Eye (tissue), 1 donor: ENCODE measurements around the gene LYRM4.
A peak's percentile ranks its signal among the peaks of the same experiment; 100 is the strongest.

Experiments used
- DNase-seq: peaks from one replicate; pipeline ENCODE4 v3.0.0-alpha.2; 2015

LYRM4 gene

DNA sequence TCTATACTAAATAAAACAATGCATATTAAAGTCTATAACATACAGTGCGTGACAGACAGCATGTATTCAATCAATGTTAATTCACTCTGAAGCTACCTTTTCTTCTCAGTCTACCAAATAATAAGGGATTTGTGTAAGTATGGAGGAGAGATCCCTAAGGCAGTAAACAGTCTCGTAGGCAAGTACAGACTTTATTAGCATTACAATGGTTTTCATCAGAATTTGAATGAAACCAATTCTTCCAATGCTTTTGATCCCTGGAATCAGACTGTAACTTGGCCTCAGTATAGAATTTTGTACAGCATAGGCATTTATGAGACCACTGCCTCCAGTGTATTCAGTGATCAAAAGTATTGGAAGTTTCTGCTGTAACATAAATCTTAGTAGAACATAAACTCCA, 19.5 kb downstream of the LYRM4 start:
- DNase-seq = no peak

DNA sequence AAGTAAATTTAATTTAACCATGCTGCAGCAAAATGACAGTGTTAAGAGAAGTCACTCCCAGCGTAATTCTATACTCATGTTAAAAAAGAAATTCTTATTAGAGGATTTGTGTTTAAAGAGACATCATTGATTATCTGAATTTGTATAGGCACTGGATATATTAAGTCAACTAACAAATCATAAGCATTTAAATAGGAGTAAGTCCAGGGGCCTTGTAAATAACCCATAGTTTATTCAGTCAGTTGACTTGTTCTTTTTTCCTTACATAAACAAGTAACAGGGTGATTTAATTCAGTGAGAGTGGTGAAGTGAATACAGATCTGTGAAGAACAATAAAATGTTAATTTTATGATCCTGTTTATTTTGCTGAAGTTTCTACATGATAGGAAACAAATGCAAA, 22.4 kb downstream of the LYRM4 start:
- DNase-seq = no peak

DNA sequence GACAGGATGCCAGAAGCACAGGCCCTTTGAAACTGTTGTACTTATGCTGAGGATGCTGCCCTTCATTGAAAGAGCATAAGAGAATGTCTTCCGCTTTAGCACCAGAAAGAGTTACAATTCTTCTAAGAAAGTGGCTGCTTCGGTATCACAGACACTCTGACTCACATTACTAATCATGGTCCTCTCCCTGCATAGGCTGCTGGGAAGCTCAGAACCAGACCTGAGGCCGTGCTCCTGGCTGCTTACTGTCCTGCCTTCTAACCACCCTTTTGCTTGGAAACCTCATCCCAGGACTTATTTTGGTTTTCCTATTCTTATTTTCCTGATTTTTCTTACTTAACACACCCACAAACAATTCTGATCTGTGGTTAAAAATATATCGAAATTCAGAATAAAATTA, 22.9 kb downstream of the LYRM4 start:
- DNase-seq = no peak

DNA sequence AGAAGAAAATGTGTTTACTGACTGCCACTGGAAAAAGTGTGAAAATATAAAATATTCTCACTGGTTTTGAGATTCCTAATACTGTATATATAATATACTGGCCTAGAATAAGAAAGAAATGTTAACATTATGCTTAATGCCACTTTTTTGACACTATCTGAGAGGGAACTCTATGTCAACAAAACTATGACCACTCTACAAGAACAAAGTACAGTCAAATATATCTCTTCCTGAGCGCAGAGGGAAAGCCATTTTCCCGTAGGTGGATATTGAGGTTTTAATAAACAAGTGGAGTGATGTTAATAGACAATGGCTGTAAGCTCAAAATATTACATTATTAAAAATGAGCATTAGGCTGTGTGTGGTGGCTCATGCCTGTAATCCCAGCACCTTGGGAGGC, 24.9 kb downstream of the LYRM4 start:
- no peak for DNase-seq

DNA sequence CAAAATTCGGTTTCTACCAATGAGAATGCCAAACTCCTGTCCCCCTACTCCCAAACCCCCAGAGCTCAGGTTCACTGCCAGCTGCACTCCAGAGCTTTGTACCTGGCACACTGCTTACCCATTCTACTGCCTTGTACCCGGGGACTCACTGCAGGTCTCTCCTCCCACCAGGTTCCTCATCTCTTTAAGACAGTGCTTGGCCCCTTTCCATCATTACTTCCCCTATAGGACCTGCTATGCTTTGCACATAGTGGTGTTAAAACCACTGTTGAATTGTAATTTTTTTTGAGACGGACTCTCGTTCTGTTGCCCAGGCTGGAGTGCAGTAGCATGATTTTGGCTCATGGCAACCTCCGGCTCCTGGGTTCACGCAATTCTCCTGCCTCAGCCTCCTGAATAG, 25.9 kb downstream of the LYRM4 start:
- no peak for DNase-seq

DNA sequence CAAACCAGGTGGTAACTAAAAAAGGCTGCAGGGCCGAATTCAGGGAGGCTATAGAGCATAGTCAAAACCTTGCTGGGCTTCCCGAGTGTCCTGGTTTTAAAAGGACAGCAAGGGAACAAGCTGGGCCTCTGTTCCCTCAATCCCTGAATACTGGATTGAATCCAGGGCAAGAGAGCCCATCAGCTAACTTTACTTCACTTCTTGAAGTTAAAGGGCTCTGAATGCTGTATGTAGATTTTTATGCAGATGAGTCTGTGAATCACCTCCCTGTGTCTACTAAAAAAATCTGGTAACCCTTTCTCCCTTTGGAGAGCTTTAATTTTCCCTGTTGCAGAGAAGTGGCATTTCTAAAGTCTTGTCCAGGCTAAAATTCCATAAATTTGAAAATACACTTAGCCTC, 29.5 kb downstream of the LYRM4 start:
- no peak for DNase-seq

DNA sequence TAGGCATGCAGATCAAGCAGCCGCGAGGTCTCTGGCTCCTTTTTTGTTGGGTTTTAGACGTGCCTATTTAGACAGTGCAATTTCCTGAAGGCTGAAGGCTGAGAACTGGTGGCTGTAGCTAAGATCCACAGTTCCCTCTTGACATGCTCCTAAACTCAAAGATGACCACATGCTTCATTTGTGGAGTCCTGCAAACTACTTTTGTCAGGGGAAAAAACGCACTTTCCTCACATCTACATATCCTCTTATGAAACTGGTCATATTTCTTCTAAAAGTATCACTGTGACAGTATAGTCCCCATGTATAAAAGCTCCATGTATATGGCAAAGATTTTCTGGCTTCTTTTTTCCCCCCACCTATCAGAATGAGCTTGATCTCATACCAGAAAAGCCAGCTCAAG, 30.7 kb downstream of the LYRM4 start:
- DNase-seq = no peak

DNA sequence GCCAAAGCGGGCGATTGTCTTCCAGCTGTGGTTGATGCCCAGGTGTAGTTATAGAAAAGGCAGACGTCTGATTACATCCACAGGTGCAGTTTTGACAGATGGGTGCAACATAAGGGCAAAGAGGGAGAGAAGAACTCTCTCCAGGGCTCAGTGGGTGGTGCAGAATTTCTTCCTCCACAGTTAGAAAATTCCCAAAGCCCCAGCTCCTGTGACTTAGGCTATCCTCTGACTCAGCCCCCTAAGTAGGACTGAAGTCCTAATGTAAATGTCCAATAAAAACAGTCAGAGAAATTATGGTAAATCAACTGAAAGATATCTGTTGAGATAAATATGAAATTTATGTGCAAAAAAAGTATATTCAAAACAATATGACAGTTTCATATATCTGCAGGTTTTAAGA, 31.4 kb downstream of the LYRM4 start:
- DNase-seq = no peak

DNA sequence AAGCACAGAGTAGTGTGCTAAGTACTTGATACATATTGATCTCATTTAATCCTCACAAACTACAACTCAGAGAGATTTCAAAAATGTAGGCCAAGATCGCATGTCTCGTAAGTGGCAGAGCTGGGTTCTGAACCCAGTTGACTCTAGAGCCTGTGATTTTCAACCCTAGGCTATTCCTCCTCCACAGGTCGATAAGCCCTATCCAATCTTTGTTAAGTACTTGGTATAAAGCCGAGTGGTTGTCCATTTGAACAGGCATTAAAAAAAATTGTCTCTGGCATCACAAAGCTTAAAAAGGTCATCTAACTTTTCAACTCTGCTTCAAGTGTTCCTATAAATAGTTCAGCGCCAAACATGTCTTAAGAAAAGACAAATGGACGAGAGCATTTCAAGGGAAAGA, 37.4 kb downstream of the LYRM4 start:
- DNase-seq = no peak

DNA sequence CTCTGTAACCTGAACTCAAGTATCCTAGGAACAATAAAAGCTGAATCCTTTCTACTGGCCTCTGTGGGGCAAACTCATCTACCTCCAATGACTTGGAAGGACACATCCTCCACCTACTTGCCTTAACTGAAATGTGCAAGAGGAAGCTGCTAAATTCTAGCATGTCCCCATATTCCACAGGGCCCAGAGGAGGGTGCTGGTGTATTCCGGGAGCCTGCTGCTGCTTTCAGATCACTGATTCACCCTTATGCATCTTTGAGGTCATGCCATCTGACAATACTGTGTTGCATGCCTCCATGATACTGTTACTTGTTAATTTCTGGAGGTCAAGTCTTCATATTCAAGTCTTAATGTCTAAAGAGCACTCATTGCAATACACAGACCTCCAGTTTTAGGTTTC, 40.3 kb downstream of the LYRM4 start:
- DNase-seq = no peak

DNA sequence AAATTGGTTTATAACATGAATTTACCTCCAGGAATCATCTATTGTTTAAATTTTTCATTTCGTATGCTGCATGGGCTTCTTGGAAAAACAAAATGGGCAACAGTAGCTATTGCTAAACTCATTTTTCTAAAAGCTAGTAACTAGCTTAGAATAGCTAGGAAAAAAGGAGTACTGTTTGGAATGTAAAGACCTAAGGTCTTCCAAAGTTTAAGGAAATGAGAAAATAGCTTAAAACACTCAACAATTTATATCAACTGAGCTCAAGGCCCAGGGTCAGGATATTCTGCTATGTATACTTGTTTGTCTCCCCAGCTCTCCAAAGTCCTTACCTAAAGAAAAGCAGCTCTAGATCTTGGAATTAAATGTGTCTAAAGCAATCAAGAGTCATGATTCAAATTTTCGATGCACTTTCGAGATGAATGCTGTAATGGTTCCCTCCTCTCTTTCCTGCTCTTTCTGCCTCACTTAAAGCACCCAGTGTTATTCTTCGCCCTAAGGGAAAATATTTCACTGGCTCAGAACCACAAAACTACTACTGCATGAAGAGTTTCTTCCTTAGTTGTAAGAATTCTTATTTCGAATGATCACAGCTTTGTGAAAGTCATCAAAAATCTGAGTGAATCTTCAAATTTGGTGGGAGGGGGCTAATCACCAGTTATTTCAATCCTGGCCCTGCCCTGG, 41.6 kb downstream of the LYRM4 start:
- peak; percentile 19 for DNase-seq

DNA sequence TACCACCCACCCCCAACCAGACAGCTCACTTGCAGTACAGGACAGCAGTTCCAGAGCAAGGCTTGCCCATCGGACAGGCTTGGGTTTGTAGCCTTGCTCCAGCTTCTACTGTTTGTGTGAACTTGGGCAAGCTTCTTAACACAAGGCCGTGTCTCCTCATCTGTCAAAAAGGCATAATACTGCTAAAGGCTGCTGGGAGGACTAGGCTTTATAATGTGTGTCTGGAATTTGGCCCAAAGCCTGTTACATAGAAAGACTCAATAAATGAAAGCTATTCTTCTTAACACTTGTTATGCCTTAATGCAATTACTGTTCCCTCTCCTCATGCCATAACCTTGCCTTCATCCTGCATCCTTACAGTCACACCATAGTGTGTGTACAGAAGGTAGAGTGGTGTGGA, 43.4 kb downstream of the LYRM4 start:
- no peak for DNase-seq

DNA sequence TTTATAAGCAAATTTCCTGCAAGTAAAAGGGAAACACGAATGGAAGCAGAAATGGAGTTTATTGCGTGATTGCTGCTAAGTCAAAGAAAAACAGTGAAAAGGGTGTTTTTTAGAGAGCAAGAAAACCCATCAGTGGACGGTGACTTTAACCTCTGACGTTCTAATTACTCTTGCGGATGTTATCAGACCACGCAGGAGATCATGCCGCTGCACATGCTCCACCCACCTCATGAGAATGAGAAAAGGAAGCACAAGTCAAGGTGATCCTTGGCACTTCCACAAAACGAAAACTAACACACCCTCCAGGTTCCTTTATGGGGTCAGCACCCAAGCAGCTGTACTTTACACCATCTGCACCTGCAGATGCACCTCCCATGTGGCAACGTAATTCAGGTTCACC, 45.0 kb downstream of the LYRM4 start:
- DNase-seq = no peak

DNA sequence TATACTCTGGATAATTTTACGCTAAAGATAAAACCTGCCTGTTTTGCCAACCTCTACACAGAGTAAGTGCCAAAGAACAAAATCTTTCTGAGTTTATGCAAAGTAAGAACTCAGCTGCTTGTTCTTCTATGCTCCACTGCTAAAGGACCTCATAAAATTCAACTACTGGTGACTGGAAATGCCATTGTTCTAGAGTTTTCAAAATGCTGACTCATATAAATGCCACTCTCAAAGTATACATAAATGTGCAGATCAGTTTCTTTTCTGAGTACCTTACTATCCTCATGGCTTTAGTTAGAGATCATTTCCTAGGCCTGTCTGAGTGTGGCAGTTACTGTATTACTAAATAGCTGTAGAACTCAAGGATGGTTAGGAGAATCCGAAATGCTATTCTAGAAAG, 45.6 kb downstream of the LYRM4 start:
- no peak for DNase-seq

DNA sequence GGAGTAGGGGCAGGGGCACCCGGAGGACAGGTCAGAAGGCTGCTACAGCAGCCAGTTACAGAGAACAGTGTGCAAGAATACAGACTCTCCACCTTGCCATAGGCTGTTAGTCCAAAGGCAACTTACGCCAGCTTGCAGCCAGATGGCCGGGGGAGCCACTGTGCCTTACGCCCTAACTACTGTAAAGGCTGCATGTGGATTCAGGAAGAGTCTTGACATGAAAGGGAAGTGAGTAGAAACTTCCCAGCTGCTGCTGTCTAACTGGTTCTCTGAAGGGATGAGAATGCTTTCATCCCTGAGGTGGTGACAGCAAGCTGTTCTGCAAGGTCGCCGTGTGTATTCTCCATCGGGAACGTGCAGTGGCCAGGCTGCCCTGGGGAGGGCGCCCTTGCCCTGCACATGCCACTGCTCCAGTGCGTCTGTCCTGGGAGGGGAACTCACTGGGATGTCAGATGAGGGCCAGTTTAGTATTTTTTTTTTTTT, 46.1 kb downstream of the LYRM4 start:
- peak; percentile 68 for DNase-seq

DNA sequence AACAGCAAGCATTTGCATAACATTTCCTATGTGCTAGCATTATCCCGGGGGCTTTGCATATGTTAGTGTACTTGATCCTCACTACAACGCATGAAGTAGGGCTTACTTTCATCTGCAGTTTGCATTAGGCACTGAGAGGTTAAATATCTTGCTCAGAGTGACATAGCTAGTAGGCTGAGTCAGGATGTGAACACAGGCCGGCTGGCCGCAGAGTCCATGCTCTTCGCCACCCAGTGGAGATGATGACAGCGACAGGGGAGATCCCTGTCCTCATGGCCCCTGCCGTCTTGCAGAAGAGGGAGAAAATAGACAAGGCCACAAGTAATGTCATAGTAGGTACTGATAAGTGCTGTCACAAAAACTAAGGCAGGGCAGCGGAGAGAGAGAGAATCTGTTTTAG, 46.9 kb downstream of the LYRM4 start:
- DNase-seq = no peak

DNA sequence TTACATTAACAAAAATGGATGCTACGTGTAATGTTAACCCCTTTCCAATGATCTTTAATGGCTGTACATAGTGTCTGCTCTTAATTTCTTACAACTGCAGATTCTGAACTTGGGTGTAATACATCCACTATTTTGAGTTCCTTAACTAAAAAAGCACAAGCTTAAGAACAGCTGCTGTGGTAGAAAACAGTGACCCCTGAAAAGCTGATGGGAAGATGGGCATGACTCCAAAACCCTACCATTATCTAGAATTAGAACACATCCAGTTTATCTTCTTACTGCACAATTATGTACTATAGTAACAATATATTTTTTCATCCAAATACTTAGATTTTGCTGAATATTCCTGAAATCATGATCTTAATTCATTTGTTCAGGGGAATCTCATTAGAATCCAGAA, 49.3 kb downstream of the LYRM4 start:
- no peak for DNase-seq

DNA sequence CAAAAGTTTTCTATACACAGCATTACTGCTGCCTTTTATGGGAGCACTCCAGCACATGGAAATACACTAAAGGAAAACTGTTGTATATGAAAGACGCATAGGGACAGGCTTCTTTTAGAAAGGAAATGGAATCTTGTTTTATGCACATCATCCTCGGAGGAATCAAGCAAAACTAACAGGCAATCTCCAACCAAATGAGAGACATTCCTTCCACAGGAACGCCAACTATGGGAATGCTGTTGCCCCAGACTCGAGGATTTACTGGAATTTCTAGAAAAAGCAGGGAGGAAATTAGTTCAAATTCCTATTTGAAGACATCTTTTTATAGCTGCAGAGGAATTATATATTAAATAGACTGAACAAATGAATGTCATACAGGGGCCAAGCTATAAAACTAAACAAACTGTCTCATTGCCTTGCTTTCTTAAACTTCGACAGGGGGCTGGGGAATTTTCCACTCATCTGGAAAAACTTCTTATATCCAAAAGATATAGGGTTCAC, 52.2 kb downstream of the LYRM4 start:
- DNase-seq = peak; percentile 56

DNA sequence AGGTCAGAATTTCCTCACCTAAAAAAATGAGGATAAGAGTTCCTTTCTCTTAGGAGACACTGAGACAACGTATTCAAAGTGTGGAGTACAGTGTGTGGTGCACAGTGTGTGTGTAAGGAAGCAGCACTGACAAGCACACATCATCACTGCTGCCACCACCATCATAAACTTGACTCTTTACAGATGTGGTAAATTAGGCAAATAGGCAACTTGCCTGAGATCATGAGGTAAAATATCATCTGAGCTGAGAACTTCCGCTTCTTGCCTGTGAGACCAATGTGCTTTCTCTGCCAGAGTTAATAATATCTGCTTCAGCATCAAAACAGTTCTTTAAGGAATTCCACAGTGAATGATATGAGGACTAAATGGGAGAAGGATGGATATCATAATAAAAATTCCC, 52.7 kb downstream of the LYRM4 start:
- peak; percentile 50 for DNase-seq

DNA sequence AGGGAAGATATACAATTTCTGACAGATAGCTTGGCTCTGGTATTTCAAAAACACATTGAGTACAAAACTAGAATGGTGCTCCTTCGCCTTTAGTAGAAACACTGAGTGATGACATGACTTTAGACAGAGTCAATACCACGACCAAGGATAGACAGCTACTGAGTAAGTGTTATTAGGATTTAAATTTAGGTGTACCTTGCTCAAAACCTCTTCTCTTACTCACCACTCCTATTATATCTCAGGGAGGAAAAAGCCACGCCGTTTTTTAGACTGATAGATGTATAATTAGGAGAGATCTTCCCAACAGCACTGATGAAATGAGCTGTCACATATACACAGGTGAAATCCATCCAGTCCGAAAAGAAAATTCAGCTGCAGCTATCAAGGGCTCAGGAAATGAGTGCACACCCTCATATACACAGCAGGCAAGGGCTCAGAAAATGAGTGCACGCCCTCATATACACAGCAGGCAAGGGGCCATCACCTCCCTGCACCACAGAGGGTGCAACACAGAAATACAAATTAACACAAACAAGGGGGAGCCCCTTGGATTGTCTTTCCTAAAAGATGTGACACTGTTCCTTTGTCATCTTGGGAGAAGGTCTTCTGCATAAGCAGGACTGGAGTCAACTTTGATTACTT, 53.7 kb downstream of the LYRM4 start:
- DNase-seq = peak; percentile 24

DNA sequence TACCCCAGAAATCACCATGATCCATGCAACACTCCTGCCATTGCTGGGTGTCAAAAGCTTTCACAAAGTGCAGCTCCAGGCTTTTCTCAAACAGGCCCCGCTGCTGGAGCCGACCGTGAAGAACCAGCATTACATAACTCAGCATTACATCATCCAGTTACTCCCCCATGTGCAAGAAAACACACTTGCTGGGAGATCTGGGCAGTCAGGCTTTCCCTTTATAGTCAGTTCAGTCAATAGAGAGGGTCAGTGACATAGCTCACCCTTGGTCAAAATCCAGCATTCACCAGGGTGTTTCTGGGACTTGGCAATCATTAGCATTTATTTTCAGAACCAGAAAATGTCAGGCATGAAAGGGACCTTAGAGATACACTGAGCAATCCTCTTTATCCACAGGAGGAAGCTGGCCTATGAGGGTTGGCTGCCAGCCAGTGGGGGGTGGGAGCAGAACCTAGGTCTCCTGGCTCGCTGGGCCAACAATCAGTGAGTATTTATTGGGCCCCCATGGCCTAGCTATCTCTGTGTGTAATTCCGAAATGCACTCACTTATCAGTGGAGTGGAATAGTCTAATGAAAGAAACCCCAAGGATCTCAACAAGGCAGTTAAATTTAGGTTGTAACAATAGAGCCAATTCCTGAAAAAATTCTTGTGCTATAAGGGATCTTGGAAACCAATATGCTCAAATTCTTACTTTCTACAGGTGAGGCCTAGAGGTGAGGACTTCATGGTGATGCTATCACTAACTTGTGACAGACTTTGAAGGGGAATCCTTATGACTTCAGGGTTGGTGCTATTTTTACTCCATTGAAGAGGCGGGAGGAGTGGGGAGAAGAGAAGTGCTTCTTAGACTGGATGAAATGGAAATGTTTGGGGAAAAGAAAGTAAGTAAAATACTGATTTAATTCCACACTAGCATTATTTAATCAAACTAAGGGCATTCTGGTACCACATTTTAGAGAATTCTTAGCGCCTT, 54.6 kb downstream of the LYRM4 start:
- DNase-seq = peak; percentile 62

DNA sequence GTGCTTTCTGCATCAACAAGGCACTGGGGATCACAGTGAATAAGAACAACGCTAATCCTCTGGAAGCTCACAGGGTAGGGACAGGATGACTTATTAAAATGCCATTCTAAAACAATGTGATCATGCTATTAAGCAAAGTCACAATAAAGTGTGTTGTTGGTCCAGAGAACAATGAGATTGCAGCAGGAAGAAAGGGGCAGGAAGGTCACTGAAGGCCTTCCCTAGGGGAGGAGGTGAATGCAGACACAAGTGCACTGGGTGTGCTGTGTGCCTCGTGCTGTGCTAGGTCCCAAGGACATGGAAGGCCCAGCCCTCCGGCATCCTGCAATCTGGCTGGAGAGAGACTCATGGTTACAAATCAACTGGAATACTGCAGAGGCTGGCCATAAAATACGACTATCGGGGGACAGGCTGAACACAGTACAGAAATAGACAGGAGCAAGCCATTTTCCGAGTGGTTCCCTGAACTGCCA, 55.7 kb downstream of the LYRM4 start:
- DNase-seq = peak; percentile 35

DNA sequence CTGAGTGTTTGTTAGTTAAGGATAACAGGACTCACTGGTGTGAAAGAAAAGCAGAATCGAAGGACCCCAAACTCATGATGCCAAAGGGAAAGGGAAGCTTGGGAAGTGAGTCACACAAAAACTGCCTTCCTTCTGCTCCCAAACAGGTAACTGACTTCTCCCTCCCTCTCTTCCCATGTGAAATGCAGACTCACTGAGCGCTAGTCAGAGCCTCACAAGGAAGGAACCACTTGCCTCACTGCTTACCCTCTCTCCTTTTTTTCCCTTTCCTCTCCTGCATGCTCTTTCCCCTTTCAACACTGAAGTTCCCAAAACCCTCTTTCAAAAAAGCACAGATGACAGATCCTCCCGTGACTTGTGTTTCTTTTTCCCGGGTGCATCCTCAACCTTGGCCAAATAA, 56.4 kb downstream of the LYRM4 start:
- no peak for DNase-seq
